Measurements from ENCODE around the gene ADGRD2.

DNA sequence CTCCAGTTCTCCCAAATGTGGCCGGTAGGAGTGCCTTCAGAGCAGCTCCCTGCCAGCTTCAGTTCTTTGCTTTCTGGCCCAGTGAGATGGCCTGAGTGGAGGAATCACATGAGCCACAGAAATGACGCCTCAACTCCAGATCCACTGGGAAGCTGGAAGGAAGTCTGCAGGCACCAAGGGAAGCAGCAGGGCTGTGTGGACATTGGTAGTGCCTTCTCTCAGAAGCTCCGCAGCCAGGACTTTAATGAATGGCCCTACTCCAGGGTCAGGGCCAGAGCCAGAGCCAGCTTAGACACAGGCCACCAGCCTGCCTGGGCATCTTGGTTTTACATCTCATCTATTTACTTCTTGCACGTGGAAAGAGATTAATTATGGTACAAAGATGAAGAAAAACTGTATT lies 23.0 kb upstream of the ADGRD2 start:
- TF ChIP-seq, protein P1, sequence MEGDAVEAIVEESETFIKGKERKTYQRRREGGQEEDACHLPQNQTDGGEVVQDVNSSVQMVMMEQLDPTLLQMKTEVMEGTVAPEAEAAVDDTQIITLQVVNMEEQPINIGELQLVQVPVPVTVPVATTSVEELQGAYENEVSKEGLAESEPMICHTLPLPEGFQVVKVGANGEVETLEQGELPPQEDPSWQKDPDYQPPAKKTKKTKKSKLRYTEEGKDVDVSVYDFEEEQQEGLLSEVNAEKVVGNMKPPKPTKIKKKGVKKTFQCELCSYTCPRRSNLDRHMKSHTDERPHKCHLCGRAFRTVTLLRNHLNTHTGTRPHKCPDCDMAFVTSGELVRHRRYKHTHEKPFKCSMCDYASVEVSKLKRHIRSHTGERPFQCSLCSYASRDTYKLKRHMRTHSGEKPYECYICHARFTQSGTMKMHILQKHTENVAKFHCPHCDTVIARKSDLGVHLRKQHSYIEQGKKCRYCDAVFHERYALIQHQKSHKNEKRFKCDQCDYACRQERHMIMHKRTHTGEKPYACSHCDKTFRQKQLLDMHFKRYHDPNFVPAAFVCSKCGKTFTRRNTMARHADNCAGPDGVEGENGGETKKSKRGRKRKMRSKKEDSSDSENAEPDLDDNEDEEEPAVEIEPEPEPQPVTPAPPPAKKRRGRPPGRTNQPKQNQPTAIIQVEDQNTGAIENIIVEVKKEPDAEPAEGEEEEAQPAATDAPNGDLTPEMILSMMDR (IDR thresholded peaks at IDR 0.05), result no peak
- no peak for TF ChIP-seq POLR2A (IDR thresholded peaks at IDR 0.05)

Data from Peyer's patch (tissue), 4 donors.